ENCODE results near the gene ACTN1.

The ACTN1 gene

GRCh38 chr14:68931474-68932051 is 47.5 kb downstream of the ACTN1 start:
- no peak for DNase-seq

GRCh38 chr14:68931063-68931462 is 48.0 kb downstream of the ACTN1 start:
- no peak for DNase-seq

GRCh38 chr14:68929623-68930307 is 49.3 kb downstream of the ACTN1 start:
- DNase-seq = no peak

- no peak for DNase-seq
Measured at GRCh38 chr14:68928770-68929550, 50.1 kb downstream of the ACTN1 start.

- no peak for DNase-seq
Measured at GRCh38 chr14:68927956-68928675, 51.0 kb downstream of the ACTN1 start.

- no peak for DNase-seq
Measured at GRCh38 chr14:68927089-68927488, 52.0 kb downstream of the ACTN1 start.

GRCh38 chr14:68926236-68926635 is 52.9 kb downstream of the ACTN1 start:
- DNase-seq = no peak

- no peak for DNase-seq
Measured at GRCh38 chr14:68925373-68925772, 53.7 kb downstream of the ACTN1 start.

- DNase-seq = no peak
Measured at GRCh38 chr14:68924186-68925158, 54.6 kb downstream of the ACTN1 start.

- no peak for DNase-seq
Measured at GRCh38 chr14:68922886-68923285, 56.2 kb downstream of the ACTN1 start.

GRCh38 chr14:68922201-68922621 is 56.9 kb downstream of the ACTN1 start:
- DNase-seq = no peak

- DNase-seq = no peak
Measured at GRCh38 chr14:68921666-68922065, 57.4 kb downstream of the ACTN1 start.

- DNase-seq = no peak
Measured at GRCh38 chr14:68921049-68921448, 58.1 kb downstream of the ACTN1 start.

- DNase-seq = no peak
Measured at GRCh38 chr14:68919129-68919927, 59.8 kb downstream of the ACTN1 start.

GRCh38 chr14:68918612-68919011 is 60.5 kb downstream of the ACTN1 start:
- DNase-seq = no peak

GRCh38 chr14:68916358-68916941 is 62.7 kb downstream of the ACTN1 start:
- no peak for DNase-seq

GRCh38 chr14:68913516-68913915 is 65.6 kb downstream of the ACTN1 start:
- no peak for DNase-seq

- peak; percentile 89 for DNase-seq
Measured at GRCh38 chr14:68911594-68912227, 67.4 kb downstream of the ACTN1 start.

GRCh38 chr14:68910540-68910939 is 68.6 kb downstream of the ACTN1 start:
- DNase-seq = peak; percentile 70

- no peak for DNase-seq
Measured at GRCh38 chr14:68908803-68909202, 70.3 kb downstream of the ACTN1 start.
